A673 (cell line): ENCODE results near the gene CDK17. TPM values are rescaled to one million over a fixed set of nuclear protein-coding genes. Genes with fewer than 3 reads are reported as not detected.

Source experiments
- BruUV-seq: library from RNA; stranded (reverse); fragments of 400-500 nt; replicated peaks from 2 replicates; lab custom pipeline; 2021; lab: Mats Ljungman, UMichigan
- CTCF ChIA-PET: fragments of 300-600 bp; sonication (Branson Sonifier 250); formaldehyde crosslinking; loops from one replicate; lab custom pipeline; 2022; ENCODE audit warnings: antibody characterized with exemption; lab: Charles Lee
- POLR2A ChIA-PET: fragments of 300-600 bp; sonication (Branson Sonifier 250); formaldehyde crosslinking; loops from one replicate; lab custom pipeline; 2022; ENCODE audit warnings: antibody characterized with exemption; ENCODE audit not compliant: low non-redundant PET; lab: Charles Lee
- DNase-seq: peaks from one replicate; pipeline ENCODE4 v3.0.0-alpha.2; 2015; ENCODE audit warnings: low spot score
- H3K27ac ChIP-seq: fragments of 200-600 bp; sonication (generic); 2 replicates; pipeline ENCODE4 v1.5.1; 2016; ENCODE audit warnings: mixed run types, low read depth, mild to moderate bottlenecking, mixed read lengths, antibody characterized with exemption, low read length; ENCODE audit not compliant: poor library complexity, severe bottlenecking
- H3K27me3 ChIP-seq: fragments of 200-600 bp; sonication (generic); replicated peaks from 2 replicates; pipeline ENCODE4 v1.6.1; 2017; ENCODE audit warnings: mixed run types, low read depth, mild to moderate bottlenecking, mixed read lengths, antibody characterized with exemption, low read length; ENCODE audit not compliant: insufficient read depth, poor library complexity
- H3K36me3 ChIP-seq: fragments of 200-600 bp; sonication (generic); 2 replicates; pipeline ENCODE4 v1.6.1; 2016; ENCODE audit warnings: mixed run types, mild to moderate bottlenecking, mixed read lengths, antibody characterized with exemption, low read length; ENCODE audit not compliant: insufficient read depth, poor library complexity, severe bottlenecking
- H3K4me1 ChIP-seq: fragments of 200-600 bp; sonication (generic); 2 replicates; pipeline ENCODE4 v1.6.1; 2017; ENCODE audit warnings: mixed run types, mild to moderate bottlenecking, mixed read lengths, antibody characterized with exemption, low read length; ENCODE audit not compliant: insufficient read depth, poor library complexity, severe bottlenecking
- H3K4me3 ChIP-seq: fragments of 200-600 bp; sonication (generic); 2 replicates; pipeline ENCODE4 v1.5.1; 2016; ENCODE audit warnings: low read depth, mixed run types, mild to moderate bottlenecking, mixed read lengths, low read length; ENCODE audit not compliant: poor library complexity, severe bottlenecking
- H3K9me3 ChIP-seq: fragments of 200-600 bp; sonication (generic); 2 replicates; pipeline ENCODE4 v1.6.1; 2016; ENCODE audit warnings: mixed run types, low read depth, mild to moderate bottlenecking, mixed read lengths, antibody characterized with exemption, low read length; ENCODE audit not compliant: poor library complexity, severe bottlenecking
- CTCF ChIP-seq: fragments of 300-800, 200-600 bp; sonication (generic); conservative IDR thresholded peaks from 2 replicates; pipeline ENCODE4 v1.5.1; 2017; ENCODE audit warnings: low read depth, mild to moderate bottlenecking, antibody characterized with exemption, low read length, moderate library complexity, mixed read lengths
- EZH2 ChIP-seq: fragments of 200-600 bp; sonication (generic); IDR thresholded peaks from 2 replicates; pipeline ENCODE4 v1.6.1; 2017; ENCODE audit warnings: borderline replicate concordance, low read depth, mild to moderate bottlenecking, mixed read lengths, antibody characterized with exemption, low read length; ENCODE audit not compliant: poor library complexity, severe bottlenecking
- intact Hi-C: fragments of 100-400 bp; cut with micrococcal nuclease; formaldehyde crosslinking; loops from one replicate; pipeline ENCODE4 v1.10.0; 2022; ENCODE audit not compliant: unreplicated experiment
- total RNA-seq: library from RNA; stranded (reverse); gene quantifications from 2 replicates; pipeline ENCODE4 v1.2.3, GENCODE V29; 2021

CDK17 gene
- total RNA-seq, 1 experiment from 2014 or later: 34.8 TPM

- Histone ChIP-seq H3K4me1 (peaks cover 17% of the 10 kb centered on the region), H3K27ac (no peak overlapping the region), H3K36me3 (no peaks in the 10 kb centered on the region), H3K27me3 (no peaks in the 10 kb centered on the region), H3K4me3 (no peak overlapping the region), H3K9me3 (no peaks in the 10 kb centered on the region)
- TF ChIP-seq CTCF (no peak), EZH2 (no peak)
- POLR2A ChIA-PET: no interaction called here
- CTCF ChIA-PET: no interaction called here
- intact Hi-C loops: no loop called here
- DNase-seq: no peak
- no TSS peak for BruUV-seq
Observed at GRCh38 chr12:96361074-96361473, 39.2 kb downstream of the CDK17 start.

GRCh38 chr12:96360550-96360949 is 39.7 kb downstream of the CDK17 start:
- CTCF ChIA-PET: no interaction called here

GRCh38 chr12:96359328-96359727 is 40.9 kb downstream of the CDK17 start:
- CTCF ChIA-PET: no interaction called here

More at GRCh38 chr12:96360550-96360949, 39.7 kb downstream of the CDK17 start:
- no peak overlapping the region for H3K27ac ChIP-seq
- no peaks in the 10 kb centered on the region for H3K27me3 ChIP-seq
- POLR2A ChIA-PET: no interaction called here
- H3K9me3 ChIP-seq: no peaks in the 10 kb centered on the region
- no peak overlapping the region for H3K4me3 ChIP-seq
- intact Hi-C loops: no loop called here
- no peak for DNase-seq
- H3K4me1 ChIP-seq: peaks cover 22% of the 10 kb centered on the region
- no peaks in the 10 kb centered on the region for H3K36me3 ChIP-seq
- BruUV-seq: no TSS peak
- TF ChIP-seq CTCF (no peak), EZH2 (no peak)

More at GRCh38 chr12:96359328-96359727, 40.9 kb downstream of the CDK17 start:
- intact Hi-C loops: no loop called here
- Histone ChIP-seq H3K4me1 (peaks cover 31% of the 10 kb centered on the region), H3K27me3 (no peaks in the 10 kb centered on the region), H3K9me3 (no peaks in the 10 kb centered on the region), H3K27ac (no peak overlapping the region), H3K36me3 (no peaks in the 10 kb centered on the region), H3K4me3 (no peak overlapping the region)
- TF ChIP-seq EZH2 (no peak), CTCF (no peak)
- no peak for DNase-seq
- BruUV-seq: no TSS peak
- POLR2A ChIA-PET: no interaction called here
